ENCODE measurements around the gene HOGA1. TPM values are rescaled to one million over a fixed set of nuclear protein-coding genes. Genes with fewer than 3 reads are reported as not detected.
"Not testable (repeated sequence)": the region's sequence is repeated elsewhere in the genome, so short reads cannot be mapped to it uniquely, and the experiment has no call there.

The HOGA1 gene
- total and polyA plus RNA-seq, 9 donors: 0.05 to 0.80 (median 0.23) TPM; not detected in 2

DNA sequence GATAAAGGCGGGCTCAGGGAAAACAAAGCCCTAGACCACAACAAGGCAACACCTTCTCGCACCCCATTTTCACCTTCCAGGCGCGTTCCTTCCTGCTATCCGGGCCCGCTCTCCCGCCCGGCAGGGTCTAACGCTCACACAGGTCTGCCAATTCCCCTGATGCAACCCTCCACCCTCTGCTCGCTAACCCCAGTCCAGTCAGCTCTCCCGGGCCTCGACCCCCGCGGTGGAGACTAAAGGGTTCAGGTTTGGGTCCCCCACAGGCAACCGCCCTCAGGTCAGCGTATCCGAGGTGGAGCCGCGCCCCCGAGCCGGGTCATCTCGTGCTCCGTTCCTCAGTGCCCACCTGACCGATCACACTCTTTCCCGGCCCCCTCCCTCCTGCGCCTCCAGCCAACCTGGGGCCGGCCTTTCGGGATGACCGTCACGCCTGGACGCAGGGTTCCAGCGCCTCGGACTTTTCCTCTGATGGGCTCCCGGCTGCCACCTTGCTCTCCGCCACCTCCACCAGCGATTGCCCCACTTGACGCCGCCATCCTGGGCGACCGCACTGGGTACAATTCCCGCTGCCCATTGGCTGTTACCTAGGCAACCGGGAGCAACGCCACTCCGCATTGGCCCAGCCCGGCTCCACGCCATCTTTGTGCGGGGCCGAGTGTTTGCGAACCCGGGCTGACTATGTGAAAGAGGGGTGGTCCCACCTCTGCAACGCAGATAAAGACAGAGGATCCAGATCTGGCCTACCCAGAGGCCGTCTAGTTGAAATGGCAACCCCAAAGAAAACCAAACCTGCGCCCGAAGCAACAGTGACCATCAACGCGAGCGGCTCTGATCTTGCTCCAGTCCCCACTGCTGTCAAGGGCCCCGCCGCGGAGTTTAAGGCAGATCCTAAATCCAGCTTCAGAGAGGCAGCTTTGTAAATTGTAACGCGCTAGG is 49.0 kb downstream of the HOGA1 start, which contains the start of gene MORN4:
TSS of gene MORN4 (minus strand) at position 552 of the 936 bp plus-strand sequence. CDS start 13,847 bp downstream, outside the sequence.
- Histone ChIP-seq H3K27me3 (no peaks in the 10 kb centered on the region), H3K4me1 (ENCODE audit: insufficient read depth) (peaks cover 2% of the 10 kb centered on the region), H3K9me3 (no peaks in the 10 kb centered on the region), H3K4me3 (peak within 1 kb of the TSS; percentile 67), H3K36me3 (no peaks in the 10 kb centered on the region), H3K27ac (peak within 1 kb of the TSS in 1 of 2 donors; percentile 10)
- 2 to 4% (median 4%) methylated on average over 55 to 62 of the region's 62 CpGs for WGBS, 3 donors
- intact Hi-C loops (cut with DNase I): no loop called here
- no peak for TF ChIP-seq EP300 (IDR thresholded peaks at IDR 0.05)
- TF ChIP-seq, protein P1, sequence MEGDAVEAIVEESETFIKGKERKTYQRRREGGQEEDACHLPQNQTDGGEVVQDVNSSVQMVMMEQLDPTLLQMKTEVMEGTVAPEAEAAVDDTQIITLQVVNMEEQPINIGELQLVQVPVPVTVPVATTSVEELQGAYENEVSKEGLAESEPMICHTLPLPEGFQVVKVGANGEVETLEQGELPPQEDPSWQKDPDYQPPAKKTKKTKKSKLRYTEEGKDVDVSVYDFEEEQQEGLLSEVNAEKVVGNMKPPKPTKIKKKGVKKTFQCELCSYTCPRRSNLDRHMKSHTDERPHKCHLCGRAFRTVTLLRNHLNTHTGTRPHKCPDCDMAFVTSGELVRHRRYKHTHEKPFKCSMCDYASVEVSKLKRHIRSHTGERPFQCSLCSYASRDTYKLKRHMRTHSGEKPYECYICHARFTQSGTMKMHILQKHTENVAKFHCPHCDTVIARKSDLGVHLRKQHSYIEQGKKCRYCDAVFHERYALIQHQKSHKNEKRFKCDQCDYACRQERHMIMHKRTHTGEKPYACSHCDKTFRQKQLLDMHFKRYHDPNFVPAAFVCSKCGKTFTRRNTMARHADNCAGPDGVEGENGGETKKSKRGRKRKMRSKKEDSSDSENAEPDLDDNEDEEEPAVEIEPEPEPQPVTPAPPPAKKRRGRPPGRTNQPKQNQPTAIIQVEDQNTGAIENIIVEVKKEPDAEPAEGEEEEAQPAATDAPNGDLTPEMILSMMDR (IDR thresholded peaks at IDR 0.05): no peak
- no peak for TF ChIP-seq POLR2A (IDR thresholded peaks at IDR 0.05)
- peak; percentile 93 to 96 (median 94) for DNase-seq

DNA sequence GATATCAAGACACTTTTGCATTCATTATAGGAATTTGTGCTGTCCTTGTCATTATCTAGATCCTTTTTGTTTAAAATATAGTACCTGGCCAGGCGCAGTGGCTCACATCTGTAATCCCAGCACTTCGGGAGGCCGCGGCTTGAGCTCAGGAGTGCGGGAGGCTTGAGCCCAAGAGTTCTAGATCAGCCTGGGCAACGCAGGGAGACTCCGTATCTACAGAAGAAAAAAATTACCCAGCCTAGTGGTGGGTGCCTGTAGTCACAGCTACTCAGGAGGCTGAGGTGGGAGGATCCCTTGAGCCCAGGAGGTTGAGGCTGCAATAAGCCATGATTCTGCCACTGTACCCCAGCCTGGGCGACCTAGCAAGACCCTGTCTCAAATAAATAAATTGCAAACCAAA is 49.7 kb downstream of the HOGA1 start:
- intact Hi-C loops (cut with DNase I): no loop called here
- Histone ChIP-seq H3K27ac (peak overlapping the region in 1 of 2 donors; percentile 10), H3K4me1 (ENCODE audit: insufficient read depth) (peaks cover 2% of the 10 kb centered on the region), H3K27me3 (no peaks in the 10 kb centered on the region), H3K9me3 (no peaks in the 10 kb centered on the region), H3K4me3 (peak overlapping the region; percentile 67), H3K36me3 (no peaks in the 10 kb centered on the region)
- TF ChIP-seq POLR2A (IDR thresholded peaks at IDR 0.05): no peak
- TF ChIP-seq, protein P1 (IDR thresholded peaks at IDR 0.05): peak in 1 of 3 donors; percentile 18
- peak in 1 of 5 donors; percentile 30 for DNase-seq
- 78 to 91% (median 85%) methylated on average over 8 of the region's 8 CpGs for WGBS, 3 donors

DNA sequence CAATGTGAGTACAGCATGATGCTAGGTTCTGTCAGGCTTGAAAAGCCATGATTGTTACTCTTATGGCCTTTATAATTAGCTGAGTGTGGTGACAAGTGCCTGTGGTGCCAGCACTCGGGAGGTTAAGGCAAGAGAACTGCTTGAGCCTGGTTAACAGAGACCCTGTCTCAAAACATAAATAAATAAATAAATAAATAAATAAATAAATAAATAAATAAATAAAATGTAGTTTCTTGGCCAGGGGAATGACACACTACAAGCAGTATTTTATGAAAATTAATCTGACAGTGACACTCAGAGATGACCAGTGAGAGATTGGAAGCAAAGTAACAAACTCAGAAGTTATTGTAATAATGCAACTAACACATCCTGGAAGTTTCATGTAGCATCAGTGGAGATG is 51.4 kb downstream of the HOGA1 start:
- Histone ChIP-seq H3K27me3 (no peaks in the 10 kb centered on the region), H3K4me3 (no peak overlapping the region), H3K9me3 (no peaks in the 10 kb centered on the region), H3K27ac (no peak overlapping the region), H3K4me1 (ENCODE audit: insufficient read depth) (peaks cover 2% of the 10 kb centered on the region), H3K36me3 (no peaks in the 10 kb centered on the region)
- WGBS, 3 donors: 90 to 93% (median 91%) methylated on average over 1 of the region's 1 CpG
- intact Hi-C loops (cut with DNase I): no loop called here
- no peak for DNase-seq
- TF ChIP-seq POLR2A (IDR thresholded peaks at IDR 0.05) (no peak), EP300 (IDR thresholded peaks at IDR 0.05) (no peak)
- TF ChIP-seq, protein P1 (IDR thresholded peaks at IDR 0.05): no peak

DNA sequence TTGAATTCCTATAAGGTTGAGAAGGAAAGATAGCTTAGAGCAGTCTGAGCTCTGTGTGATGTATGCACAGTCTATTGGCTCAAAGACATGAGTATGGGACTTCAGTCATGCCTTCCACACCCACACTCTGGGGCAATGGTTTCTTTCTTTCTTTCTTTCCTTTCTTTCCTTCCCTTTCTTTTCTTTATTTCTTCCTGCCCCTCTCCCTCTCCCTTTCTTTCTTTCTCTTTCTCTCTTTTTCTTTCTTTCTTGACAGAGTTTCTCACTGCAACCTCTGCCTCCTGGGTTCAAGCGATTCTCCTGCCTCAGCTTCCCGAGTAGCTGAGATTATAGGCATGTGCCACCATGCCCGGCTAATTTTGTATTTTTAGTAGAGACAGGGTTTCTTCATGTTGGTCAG is 54.9 kb downstream of the HOGA1 start:
- intact Hi-C loops (cut with DNase I); DNase-seq; H3K36me3 ChIP-seq; H3K9me3 ChIP-seq; H3K4me1 ChIP-seq (ENCODE audit: insufficient read depth); H3K27ac ChIP-seq; H3K27me3 ChIP-seq; H3K4me3 ChIP-seq: not testable (repeated sequence)
- 81 to 89% (median 83%) methylated on average over 3 of the region's 3 CpGs for WGBS, 3 donors

All from ovary (tissue), 9 donors.